C4-2B (cell line): ENCODE measurements around the gene FGF8.

Experiments used
- ZFX ChIP-seq: fragments of 450-650 bp; IDR thresholded peaks from 2 replicates; pipeline ENCODE4 v1.6.1; 2017
- TF ChIP-seq, protein P1 (sequence below): fragments of 450-650 bp; conservative IDR thresholded peaks from 2 replicates; pipeline ENCODE4 v1.5.1; 2017; ENCODE audit warnings: mild to moderate bottlenecking

DNA sequence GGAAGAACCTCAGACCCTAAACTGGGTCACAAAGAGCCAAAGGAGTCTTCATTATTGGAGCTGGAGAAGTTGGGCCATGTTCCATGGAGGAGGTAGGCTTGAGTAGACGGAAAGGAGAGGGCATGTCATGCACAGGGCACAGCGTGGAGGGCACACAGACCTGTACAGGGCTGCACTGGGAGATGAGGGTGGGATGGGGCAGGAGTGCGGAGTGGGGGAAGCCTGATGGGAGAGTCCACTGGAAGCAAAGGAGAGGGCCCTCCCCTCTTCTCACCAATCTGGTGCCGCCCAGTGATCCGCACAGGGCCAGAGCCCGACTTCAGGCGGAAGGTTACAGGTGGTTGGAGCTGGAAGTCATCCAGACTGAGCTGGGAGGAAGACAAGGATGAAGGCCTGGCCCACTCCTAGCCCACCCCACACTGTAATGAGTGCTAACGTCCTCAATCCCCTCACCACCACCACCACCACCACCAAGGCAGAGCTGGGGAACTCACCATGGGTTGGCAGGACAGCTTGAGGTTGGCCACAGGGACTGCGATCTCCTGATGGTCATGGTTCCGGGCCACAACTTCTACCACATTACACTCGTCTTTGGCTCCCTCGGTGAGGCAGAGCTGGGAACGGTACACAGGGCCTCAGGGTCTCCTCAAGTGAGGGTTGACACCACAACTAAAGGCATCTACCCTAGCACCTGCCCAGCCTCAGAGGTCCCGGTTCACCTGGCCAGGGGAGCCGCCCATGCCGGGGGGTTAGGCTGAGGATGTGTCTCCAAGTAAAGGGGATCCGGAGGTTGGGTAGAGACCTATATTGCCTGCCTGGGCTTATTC lies 6.3 kb upstream of the FGF8 start:
- TF ChIP-seq, protein P1, sequence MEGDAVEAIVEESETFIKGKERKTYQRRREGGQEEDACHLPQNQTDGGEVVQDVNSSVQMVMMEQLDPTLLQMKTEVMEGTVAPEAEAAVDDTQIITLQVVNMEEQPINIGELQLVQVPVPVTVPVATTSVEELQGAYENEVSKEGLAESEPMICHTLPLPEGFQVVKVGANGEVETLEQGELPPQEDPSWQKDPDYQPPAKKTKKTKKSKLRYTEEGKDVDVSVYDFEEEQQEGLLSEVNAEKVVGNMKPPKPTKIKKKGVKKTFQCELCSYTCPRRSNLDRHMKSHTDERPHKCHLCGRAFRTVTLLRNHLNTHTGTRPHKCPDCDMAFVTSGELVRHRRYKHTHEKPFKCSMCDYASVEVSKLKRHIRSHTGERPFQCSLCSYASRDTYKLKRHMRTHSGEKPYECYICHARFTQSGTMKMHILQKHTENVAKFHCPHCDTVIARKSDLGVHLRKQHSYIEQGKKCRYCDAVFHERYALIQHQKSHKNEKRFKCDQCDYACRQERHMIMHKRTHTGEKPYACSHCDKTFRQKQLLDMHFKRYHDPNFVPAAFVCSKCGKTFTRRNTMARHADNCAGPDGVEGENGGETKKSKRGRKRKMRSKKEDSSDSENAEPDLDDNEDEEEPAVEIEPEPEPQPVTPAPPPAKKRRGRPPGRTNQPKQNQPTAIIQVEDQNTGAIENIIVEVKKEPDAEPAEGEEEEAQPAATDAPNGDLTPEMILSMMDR, result no peak
- TF ChIP-seq ZFX, result no peak
